ENCODE measurements around the gene CPSF6. TPM values are rescaled to one million over a fixed set of nuclear protein-coding genes. Genes with fewer than 3 reads are reported as not detected.

The CPSF6 gene
- total and polyA plus RNA-seq, 2 donors (not counting 3 experiments of a cell fraction or from before 2014, with no cell fraction given): 55.8 to 91.7 TPM

- Histone ChIP-seq H3K79me2 (ENCODE audit: control insufficient read depth, insufficient read depth, low read length) (no peaks in the 10 kb centered on the region), H3K9me3 (replicated peaks; ENCODE audit: control insufficient read depth, insufficient read depth, low read length) (no peaks in the 10 kb centered on the region), H3K4me2 (ENCODE audit: insufficient read depth, low read length) (no peak overlapping the region), H3K27me3 (ENCODE audit: control insufficient read depth in 2 of 2, insufficient read depth in 2 of 2, low read length in 2 of 2) (no peaks in the 10 kb centered on the region), H2AFZ (ENCODE audit: low read depth, low read length) (no peak overlapping the region), H3K9ac (replicated peaks; ENCODE audit: extremely low read depth, insufficient read depth, low read length) (no peak overlapping the region), H3K27ac (ENCODE audit: insufficient read depth, low read depth, low read length) (no peak overlapping the region), H3K4me3 (replicated peaks in 1 of 3; ENCODE audit: insufficient read depth in 1 of 3, low read depth in 1 of 3, low read length in 3 of 3) (no peak overlapping the region), H3K36me3 (ENCODE audit: control insufficient read depth in 2 of 2, extremely low read depth in 1 of 2, insufficient read depth in 2 of 2, low read length in 2 of 2) (peaks cover 0 to 8% of the 10 kb centered on the region in 2 experiments), H4K20me1 (replicated peaks; ENCODE audit: control insufficient read depth, extremely low read depth, insufficient read depth, low read length) (no peaks in the 10 kb centered on the region), H3K4me1 (ENCODE audit: control insufficient read depth, extremely low read depth, insufficient read depth, low read length) (no peaks in the 10 kb centered on the region), H3K9me1 (replicated peaks; ENCODE audit: control insufficient read depth, extremely low read depth, insufficient read depth, low read length) (no peaks in the 10 kb centered on the region)
- CTCF ChIA-PET: interaction anchor here (0.7 to 1.1 kb wide), 4 partner anchors 10 to 81 kb away, joined by 3 to 6 read pairs (median 4); no protein-coding TSS in a partner anchor
- POLR2A ChIA-PET: no interaction called here
- no TSS peak for BruUV-seq (replicated peaks)
- DNase-seq (ENCODE audit: low read depth, low spot score) (no peak), FAIRE-seq (no peak)
- dilution Hi-C loops (cut with MboI; ENCODE audit: extremely low pct_ligation_motif_present, low sequenced_read_pairs) (no loop called here), intact Hi-C loops (cut with micrococcal nuclease) (no loop called here)
- TF ChIP-seq EZH2 (IDR thresholded peaks at IDR 0.05; ENCODE audit: borderline replicate concordance, low read depth, low read length, severe bottlenecking) (no peak), FOS (IDR thresholded peaks at IDR 0.05; ENCODE audit: borderline replicate concordance, insufficient read depth, low read length) (no peak), POLR2AphosphoS5 (IDR thresholded peaks at IDR 0.05; ENCODE audit: insufficient read depth, low read depth, low read length) (no peak), GATA2 (IDR thresholded peaks at IDR 0.05; ENCODE audit: insufficient read depth, insufficient read length, low read depth, low read length) (no peak), MYC (IDR thresholded peaks at IDR 0.05; ENCODE audit: low read depth, low read length) (no peak), JUN (IDR thresholded peaks at IDR 0.05; ENCODE audit: borderline replicate concordance, insufficient read depth, insufficient read length, low read depth) (no peak), POLR2A (IDR thresholded peaks at IDR 0.05; ENCODE audit: low read depth, low read length) (no peak), MAX (IDR thresholded peaks at IDR 0.05; ENCODE audit: insufficient read depth, insufficient read length) (no peak)
- TF ChIP-seq, protein P1, sequence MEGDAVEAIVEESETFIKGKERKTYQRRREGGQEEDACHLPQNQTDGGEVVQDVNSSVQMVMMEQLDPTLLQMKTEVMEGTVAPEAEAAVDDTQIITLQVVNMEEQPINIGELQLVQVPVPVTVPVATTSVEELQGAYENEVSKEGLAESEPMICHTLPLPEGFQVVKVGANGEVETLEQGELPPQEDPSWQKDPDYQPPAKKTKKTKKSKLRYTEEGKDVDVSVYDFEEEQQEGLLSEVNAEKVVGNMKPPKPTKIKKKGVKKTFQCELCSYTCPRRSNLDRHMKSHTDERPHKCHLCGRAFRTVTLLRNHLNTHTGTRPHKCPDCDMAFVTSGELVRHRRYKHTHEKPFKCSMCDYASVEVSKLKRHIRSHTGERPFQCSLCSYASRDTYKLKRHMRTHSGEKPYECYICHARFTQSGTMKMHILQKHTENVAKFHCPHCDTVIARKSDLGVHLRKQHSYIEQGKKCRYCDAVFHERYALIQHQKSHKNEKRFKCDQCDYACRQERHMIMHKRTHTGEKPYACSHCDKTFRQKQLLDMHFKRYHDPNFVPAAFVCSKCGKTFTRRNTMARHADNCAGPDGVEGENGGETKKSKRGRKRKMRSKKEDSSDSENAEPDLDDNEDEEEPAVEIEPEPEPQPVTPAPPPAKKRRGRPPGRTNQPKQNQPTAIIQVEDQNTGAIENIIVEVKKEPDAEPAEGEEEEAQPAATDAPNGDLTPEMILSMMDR (IDR thresholded peaks at IDR 0.05; ENCODE audit: extremely low read depth in 1 of 2, insufficient read depth in 1 of 2, low read depth in 1 of 2, low read length in 2 of 2): no peak
Measured at GRCh38 chr12:69275471-69275891, 36.1 kb downstream of the CPSF6 start.

Data from endothelial cell of umbilical vein (primary cell).